Measurements from ENCODE around the gene ITSN2.

DNA sequence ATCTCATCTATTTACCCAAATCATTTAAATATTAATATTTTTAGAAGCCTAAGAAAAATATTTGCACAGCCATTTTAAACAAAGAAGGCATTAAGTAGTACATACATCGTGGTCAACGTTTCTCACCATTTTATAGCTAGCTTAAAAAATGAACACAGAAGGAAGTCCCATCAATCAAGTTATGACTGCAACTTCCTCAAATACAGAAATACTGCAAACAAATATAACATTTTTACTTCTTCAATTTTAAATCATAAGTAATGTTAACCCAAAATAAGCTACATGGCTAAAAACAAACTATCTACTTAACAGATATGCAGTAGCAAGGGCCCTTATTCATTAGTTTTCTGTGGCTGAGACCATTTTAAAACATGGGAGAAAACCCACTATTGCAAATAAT, 30.6 kb downstream of the ITSN2 start:
- TF ChIP-seq, protein P1, sequence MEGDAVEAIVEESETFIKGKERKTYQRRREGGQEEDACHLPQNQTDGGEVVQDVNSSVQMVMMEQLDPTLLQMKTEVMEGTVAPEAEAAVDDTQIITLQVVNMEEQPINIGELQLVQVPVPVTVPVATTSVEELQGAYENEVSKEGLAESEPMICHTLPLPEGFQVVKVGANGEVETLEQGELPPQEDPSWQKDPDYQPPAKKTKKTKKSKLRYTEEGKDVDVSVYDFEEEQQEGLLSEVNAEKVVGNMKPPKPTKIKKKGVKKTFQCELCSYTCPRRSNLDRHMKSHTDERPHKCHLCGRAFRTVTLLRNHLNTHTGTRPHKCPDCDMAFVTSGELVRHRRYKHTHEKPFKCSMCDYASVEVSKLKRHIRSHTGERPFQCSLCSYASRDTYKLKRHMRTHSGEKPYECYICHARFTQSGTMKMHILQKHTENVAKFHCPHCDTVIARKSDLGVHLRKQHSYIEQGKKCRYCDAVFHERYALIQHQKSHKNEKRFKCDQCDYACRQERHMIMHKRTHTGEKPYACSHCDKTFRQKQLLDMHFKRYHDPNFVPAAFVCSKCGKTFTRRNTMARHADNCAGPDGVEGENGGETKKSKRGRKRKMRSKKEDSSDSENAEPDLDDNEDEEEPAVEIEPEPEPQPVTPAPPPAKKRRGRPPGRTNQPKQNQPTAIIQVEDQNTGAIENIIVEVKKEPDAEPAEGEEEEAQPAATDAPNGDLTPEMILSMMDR (IDR thresholded peaks at IDR 0.05; ENCODE audit: poor library complexity): no peak
- TF ChIP-seq EZH2 (IDR thresholded peaks at IDR 0.05; ENCODE audit: borderline replicate concordance) (no peak), EZH2phosphoT487 (IDR thresholded peaks at IDR 0.05; ENCODE audit: low read depth, severe bottlenecking, unreplicated experiment) (no peak)

All from hepatocyte (in vitro differentiated cells).